Stimulated activated CD4-positive, alpha-beta T cell treated with anti-CD3 and anti-CD28 coated beads, Interleukin-2, amount 100 ng/mL, for 48 hours (primary cell): Measurements from ENCODE around the gene COL4A1.

Source experiments
- DNase-seq, 2 donors: peaks; one replicate each; pipeline ENCODE4 v3.0.0-alpha.2; 2020

COL4A1 gene

DNA sequence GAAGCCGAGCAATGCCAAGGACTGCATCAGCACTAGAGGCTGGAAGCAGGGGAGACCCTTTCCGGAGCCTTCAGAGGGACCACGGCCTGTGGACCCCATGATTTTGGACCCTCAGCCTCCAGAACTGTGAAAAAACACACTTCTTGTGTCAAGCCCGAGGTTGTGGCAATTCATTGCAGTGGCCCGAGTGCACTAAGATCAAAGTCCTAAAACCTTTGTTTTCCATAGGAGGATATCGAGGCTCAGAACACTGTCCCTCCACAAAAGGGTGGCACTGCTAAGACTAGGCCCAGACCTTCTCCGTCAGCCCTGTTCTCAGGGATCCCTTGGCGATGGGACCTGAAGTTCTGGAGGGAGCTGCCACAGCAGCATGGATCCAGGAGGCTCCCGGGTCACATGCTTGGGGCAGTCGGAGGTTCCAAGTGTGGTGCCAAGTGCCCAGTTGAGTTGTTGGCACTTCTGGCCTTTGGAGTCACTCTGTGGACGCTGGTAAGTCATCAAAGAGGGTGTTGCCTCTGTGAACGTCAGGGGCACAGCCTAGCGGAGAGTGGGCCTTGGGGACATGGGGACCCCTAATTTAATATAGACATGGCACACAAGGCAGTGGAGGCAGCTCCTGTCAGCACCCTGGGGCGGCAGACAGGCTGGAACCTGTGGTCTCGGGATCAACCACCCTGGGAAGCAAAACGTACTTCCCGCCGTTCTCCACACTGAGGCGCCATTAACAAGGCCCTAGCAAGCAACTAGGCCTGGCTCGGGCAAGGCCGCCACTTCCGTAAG, 199.2 kb downstream of the COL4A1 start:
- DNase-seq = no peak

- DNase-seq = no peak
These were observed 200.2 kb downstream of the COL4A1 start for GRCh38 chr13:110106726-110107125.

DNA sequence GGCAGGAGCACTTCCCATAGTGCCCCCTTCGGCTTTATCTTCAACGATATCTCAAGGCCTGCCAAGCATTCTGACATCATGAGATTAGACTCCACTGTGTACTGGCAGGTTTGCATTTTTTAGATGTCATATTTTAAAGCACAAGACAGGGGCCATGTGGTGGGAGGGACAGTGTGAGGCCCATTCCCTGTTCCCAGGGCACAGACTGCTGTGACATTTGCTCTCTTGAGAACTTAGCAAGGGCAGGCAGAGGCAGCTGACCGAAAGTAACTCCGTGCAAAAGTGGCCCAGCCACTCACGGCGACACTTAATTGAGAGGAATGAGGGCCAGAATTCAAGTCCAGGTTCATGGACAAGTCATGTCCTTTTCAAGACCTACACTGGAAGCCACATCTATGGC, 201.8 kb downstream of the COL4A1 start:
- DNase-seq = no peak

DNA sequence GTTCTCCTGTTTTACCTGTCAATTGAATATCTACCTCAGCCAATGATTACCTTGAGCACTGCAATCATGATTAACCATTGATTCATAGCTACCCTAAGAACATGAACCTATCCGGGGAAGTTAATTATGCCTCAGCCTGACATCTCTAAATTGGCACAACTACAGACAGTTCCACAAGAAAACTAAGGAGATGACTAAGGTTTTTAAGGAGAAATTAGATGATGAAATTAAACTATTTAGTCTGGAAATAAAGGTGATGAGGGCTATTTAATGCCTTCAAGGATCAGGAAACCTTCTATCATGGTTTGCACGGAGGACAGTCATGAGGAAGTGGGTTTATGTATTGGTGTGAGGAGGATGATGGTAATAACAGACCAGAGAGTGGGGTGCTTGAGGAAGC, 203.4 kb downstream of the COL4A1 start:
- no peak for DNase-seq

DNA sequence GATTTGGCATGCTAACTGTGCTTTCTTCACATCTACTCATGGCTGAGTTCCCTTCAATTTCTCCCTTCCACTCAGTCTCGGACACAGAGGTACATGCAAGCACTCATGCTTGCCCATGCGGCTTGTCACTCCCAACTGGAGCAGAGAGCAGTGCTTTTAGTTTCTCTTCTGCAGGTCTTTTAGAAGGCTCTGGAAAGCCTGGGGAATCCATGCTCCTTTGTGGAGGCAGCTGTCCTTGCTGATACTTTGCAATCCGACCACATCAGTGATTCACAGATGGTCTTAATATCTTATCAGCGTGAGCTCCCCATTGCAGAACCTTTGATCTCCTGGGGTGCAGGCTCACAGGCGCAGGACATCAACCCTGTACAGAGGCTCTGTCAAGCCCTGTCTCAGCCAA, 203.9 kb downstream of the COL4A1 start:
- no peak for DNase-seq

DNA sequence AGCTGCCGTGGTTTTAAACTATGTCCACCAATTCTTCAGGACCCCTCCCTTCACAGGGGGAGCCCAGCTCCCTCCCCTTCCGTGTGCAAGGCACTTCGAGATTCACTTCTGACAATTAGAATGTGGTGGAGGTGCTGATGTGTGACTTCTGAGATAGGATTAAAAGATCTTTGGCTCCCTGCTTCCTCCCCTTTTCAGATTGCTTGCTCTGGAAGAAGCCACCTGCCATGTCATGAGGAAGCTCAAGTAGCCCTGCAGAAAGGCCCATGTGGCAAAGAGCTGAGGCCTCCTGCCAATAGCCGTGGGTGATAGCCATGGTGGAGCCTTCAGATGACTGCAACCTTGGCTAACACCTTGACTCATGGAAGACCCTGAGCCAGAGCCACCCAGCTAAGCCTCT, 204.9 kb downstream of the COL4A1 start:
- no peak for DNase-seq

GRCh38 chr13:110099922-110100321, 207.0 kb downstream of the COL4A1 start:
- DNase-seq = no peak
